Measurements from ENCODE around the gene TMEM145.
A peak's percentile ranks its signal among the peaks of the same experiment; 100 is the strongest.

Gene TMEM145

DNA sequence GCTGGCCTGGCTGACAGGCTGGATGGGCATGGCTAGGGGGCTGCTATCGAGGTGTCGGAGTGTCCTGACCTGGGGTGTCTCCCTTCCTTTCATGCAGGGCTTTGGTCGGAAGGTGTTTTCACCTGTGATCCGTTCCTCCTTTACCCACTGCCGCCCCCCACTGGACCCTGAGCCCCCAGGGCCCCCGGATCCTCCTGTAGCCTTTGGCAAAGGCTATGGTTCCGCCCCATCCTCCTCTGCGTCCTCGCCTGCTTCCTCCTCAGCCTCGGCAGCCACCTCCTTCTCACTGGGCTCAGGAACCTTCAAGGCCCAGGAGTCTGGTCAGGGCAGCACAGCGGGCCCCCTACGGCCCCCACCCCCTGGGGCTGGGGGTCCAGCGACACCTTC lies 23.0 kb upstream of the TMEM145 start:
- no peak for DNase-seq

DNA sequence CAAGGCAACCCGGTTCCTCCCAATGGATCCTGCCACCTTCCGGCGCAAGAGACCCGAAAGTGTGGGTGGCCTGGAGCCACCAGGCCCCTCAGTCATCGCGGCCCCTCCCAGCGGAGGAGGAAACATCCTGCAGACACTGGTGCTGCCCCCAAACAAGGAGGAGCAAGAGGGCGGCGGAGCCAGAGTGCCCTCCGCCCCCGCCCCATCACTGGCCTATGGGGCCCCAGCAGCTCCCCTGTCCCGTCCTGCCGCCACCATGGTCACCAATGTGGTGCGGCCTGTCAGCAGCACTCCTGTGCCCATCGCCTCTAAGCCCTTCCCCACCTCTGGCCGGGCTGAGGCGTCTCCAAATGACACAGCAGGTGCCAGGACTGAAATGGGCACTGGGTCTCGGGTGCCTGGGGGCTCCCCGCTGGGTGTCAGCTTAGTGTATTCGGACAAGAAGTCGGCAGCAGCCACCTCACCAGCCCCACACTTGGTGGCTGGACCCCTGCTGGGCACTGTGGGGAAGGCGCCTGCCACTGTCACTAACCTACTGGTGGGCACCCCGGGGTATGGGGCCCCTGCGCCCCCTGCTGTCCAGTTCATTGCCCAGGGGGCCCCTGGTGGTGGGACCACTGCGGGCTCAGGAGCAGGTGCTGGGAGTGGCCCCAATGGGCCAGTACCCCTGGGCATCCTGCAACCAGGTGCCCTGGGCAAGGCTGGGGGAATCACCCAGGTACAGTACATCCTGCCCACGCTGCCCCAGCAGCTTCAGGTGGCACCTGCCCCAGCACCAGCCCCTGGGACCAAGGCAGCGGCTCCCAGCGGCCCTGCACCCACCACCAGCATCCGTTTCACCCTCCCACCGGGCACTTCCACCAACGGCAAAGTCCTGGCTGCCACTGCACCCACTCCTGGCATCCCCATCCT lies 22.3 kb upstream of the TMEM145 start:
- no peak for DNase-seq

DNA sequence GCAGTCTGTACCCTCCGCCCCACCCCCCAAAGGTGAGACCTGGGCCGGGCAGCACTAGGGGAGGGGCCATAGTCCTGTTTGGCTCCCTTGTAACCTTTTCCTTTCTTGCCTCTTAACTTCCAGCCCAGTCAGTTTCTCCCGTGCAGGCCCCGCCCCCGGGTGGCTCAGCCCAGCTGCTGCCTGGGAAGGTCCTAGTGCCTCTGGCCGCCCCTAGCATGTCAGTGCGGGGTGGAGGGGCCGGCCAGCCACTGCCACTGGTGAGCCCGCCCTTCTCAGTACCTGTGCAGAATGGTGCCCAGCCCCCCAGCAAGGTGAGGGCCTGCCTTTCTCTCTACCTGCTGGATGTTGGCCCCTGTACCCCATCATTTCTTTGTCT lies 21.7 kb upstream of the TMEM145 start:
- DNase-seq, result no peak

DNA sequence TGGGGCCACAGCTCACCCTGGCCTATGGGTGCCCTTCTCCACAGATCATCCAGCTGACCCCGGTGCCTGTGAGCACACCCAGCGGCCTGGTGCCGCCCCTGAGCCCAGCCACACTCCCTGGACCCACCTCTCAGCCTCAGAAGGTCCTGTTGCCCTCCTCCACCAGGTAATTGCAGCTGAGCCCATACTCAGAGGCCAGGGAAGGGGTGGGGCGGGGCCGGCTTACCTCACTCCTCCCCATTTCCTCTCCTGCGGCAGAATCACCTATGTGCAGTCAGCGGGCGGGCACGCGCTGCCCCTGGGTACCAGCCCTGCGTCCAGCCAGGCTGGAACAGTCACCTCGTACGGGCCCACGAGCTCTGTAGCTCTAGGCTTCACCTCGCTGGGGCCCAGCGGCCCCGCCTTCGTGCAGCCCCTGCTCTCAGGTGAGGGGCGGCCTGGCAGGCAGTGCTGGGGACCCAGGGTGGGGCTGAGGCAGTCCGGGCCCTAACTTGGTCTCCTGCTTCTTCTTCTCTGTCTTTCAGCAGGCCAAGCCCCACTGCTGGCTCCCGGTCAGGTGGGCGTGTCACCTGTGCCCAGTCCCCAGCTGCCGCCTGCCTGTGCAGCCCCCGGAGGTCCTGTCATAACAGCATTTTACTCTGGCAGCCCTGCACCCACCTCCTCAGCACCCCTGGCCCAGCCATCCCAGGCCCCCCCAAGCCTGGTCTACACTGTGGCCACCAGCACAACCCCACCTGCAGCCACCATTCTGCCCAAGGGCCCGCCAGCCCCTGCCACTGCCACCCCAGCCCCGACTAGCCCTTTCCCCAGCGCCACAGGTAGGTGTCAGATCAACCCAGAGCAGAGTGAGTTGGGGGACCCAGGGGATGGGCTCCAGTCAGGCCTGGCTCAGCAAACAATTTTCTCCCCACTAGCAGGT lies 20.8 kb upstream of the TMEM145 start:
- DNase-seq, result no peak

DNA sequence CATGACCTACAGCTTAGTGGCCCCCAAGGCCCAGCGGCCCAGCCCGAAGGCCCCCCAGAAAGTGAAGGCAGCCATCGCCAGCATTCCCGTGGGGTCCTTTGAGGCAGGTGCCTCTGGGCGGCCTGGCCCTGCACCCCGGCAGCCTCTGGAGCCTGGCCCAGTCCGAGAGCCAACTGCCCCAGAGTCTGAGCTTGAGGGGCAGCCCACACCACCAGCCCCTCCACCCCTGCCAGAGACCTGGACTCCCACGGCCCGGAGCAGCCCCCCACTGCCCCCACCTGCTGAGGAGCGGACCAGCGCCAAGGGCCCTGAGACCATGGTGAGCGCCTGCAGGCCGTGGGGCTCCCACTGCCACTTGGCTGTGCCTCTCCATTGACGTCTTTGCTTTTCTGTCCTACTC lies 20.1 kb upstream of the TMEM145 start:
- no peak for DNase-seq

DNA sequence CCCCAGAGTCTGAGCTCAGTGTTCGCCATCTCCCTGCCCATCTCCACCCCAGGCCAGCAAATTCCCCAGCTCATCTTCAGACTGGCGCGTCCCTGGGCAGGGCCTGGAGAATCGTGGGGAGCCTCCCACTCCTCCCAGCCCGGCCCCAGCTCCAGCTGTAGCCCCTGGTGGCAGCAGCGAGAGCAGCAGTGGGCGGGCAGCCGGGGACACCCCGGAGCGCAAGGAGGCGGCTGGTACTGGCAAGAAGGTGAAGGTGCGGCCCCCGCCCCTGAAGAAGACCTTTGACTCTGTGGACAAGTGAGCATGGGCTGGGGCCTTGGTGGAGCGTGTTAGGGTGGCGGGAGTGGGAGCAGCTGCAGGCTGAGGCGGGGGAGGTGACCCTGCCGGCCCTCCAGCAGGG lies 19.6 kb upstream of the TMEM145 start:
- no peak for DNase-seq

DNA sequence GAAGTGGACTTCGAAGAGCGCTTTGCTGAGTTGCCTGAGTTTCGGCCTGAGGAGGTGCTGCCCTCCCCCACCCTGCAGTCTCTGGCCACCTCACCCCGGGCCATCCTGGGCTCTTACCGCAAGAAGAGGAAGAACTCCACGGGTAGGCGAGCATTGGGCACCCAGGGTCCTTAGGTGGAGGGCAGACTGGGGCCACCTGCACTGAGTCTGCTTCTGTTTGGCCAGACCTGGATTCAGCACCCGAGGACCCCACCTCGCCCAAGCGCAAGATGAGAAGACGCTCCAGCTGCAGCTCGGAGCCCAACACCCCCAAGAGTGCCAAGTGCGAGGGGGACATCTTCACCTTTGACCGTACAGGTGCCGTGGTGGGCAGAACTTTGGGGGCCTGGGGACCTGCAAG lies 19.2 kb upstream of the TMEM145 start:
- DNase-seq, result no peak

DNA sequence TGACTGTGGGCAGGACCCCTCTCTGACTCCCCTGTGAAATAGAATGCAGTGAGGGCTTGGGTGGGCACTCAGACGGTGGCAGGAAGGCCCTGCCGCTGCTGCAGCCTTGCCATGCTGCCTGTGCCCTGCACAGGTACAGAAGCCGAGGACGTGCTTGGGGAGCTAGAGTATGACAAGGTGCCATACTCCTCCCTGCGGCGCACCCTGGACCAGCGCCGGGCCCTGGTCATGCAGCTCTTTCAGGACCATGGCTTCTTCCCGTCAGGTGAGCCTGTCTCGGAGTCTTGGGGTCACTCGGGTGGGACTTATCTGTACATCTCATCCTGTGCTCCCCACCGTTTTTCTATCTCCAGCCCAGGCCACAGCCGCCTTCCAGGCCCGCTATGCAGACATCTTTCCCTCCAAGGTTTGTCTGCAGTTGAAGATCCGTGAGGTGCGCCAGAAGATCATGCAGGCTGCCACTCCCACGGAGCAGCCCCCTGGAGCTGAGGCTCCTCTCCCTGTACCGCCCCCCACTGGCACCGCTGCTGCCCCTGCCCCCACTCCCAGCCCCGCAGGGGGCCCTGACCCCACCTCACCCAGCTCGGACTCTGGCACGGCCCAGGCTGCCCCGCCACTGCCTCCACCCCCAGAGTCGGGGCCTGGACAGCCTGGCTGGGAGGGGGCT lies 18.5 kb upstream of the TMEM145 start:
- DNase-seq, result no peak

DNA sequence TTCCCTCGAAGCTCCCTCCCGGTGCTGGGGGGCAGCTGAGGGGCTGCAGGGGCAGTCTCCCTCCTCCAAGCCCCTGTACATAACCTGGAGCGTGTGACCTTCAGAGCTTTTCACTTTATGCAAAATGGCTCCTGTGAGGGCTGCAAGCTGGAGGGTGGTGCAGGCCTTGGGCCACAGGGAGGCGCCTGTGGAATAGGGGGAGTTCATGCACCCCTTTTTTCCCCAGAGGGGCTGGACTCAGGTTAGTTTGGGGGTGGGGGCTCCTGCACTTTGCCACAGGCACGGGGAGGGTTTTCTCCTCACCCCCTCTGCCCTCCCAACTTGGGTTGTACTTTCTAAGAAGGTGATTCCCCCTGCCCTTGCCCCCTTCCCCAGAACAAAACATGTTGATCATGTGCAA lies 17.8 kb upstream of the TMEM145 start:
- no peak for DNase-seq

DNA sequence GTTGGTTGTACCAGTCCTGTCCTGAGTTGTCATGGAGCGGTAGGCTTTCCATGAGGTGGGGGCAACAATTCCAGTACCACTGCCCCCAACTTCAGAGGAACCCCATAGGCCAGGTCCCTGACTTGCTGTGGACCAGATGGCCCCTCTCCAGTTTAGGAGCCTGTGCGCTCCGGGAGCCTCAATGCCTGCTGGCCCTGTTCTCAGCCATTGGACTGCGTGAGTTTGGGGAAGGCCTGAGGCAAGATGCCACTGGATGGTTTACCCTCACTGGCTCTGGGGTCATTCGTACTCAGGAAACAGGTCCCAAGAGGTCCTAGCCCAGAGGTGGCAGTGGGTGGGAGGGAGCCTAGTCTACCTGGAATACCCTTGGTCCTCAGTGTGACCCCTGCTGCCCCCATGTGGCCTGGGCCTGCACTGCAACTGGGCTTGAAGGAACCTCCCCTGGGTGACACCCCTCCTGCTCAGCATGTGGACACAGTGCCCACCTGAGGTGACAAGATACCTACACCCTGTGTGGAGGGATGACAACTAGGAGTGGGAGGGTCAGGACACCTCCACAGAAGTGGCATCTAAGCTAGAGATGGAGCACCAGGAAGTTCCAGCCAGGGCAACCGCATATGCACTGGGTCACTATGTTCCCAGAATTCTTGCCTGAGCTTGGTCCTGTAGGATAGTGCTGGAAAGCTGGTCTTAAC lies 17.1 kb upstream of the TMEM145 start:
- DNase-seq, result peak; percentile 73

DNA sequence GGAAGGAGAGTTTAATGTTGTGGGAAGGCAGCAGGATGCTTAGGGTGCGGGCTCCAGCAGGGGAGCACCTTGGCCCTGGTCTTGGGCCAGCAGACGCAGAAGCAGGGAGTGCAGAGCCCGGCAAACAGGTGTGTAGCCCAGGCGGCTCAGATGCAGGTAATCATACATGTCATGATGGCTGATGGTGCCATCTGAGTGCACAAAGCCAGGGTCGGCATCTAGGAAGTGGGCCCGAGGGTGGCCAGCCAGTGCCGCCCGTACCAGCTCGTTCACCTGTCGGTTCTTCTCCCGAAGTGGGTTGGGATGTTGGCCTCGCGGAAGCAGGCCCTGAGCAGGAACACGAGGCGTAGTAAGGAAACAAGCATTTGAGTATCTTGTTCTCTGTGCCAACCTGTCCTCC lies 16.1 kb upstream of the TMEM145 start:
- DNase-seq, result no peak

DNA sequence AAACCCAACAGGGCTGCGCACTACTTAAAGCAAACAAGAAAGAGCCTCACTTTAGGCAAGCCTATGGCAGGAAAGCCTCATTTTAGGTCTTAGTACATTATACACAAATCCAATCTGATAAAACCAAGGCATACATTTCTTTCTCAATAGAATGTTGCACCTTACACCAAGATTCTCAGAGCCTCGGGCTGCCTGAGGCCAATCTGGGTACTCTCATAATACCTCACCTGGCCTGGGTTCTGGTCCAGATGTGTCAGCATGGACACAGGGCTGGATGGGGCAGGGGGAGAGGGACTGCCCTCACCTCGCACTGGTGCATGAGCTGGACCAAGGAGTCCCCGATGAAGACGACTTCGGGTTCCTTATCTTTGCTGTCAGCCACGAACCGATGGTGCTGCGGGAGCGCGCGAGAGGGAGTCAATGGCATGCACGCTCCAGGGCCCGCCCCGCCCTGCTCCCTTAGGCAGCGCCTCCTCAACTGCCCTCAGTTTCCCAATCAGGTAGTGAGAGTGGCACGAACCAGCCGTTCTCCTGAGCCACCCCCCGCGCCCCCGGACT lies 11.4 kb upstream of the TMEM145 start, which contains the start of gene PRR19:
Gene PRR19 (plus strand): TSS at position 487 of the 558 bp plus-strand sequence. CDS start 7,453 bp downstream, outside the sequence.
- peak; percentile 51 for DNase-seq

DNA sequence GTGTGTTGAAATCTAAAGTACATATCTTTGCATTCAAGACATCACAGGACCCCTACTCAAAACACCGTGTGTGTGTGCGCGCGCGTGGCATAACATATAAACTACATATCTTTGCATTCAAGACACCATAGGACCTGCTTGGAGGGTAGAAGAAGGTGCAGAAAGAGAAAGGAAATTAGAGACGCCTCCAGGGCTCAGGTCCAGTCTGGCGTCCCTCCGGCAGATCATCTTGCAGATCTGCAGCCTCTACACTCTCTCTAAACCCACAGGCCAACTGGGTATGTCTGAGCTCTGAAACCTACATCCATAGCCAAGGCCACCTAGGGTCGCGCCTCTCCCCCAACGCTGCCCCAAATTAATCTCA lies 10.0 kb upstream of the TMEM145 start:
- DNase-seq, result no peak

DNA sequence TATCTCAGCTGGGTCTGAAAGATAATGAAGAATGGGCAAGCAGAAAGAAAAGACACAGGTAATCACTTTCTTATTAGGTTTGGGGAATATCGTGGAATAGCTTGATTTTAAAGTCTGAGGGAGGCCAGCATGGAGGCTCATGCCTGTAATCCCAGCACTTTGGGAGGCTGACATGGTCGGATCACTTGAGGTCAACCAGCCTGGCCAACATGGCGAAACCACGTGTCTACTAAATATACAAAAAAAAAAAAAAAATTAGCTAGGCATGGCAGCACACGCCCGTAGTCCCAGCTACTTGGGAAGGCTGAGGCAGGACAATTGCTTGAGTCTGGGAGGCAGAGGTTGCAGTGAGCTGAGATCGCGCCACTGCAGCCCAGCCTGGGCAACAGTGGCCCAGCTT lies 9.2 kb upstream of the TMEM145 start:
- no peak for DNase-seq

DNA sequence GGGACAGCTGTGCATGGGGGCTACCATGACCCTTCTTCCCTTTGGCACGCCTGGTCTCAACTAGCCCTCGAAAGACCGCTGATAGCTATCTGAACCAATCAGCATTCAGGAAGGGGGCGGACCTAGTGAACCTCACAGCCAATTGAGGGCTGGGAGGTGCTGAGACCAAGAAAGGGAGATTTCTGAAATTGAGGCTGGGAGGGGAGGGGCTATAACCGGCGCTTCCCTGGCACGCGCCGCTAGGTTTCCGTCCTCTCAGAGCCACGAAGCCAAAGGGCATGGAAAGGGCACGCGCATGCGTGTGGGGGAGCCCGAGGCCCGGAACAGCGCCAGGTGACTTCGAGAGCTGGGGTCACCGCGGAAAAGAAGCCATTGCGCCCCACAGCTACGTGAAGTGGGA lies 6.5 kb upstream of the TMEM145 start:
- DNase-seq, result no peak

DNA sequence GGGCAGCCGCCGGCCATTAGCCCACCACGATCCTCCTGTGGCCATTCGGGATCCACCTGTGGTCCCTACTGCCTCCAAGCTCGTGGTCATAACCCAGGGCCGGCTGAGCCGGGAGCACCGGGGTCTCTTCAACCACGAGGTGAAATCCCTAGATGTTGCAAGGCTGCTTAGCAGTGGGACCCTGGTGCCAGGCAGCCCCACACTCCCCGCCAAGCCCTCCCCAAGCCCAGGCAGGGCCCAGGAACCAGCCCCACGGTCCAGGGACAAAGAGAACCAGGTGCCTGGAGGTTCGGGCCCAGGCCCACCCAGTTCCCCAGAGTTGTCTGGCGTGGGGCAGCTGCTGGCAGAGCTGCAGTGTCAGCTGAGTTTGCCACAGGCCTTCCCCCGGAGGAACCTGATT lies 3.4 kb upstream of the TMEM145 start:
- no peak for DNase-seq

DNA sequence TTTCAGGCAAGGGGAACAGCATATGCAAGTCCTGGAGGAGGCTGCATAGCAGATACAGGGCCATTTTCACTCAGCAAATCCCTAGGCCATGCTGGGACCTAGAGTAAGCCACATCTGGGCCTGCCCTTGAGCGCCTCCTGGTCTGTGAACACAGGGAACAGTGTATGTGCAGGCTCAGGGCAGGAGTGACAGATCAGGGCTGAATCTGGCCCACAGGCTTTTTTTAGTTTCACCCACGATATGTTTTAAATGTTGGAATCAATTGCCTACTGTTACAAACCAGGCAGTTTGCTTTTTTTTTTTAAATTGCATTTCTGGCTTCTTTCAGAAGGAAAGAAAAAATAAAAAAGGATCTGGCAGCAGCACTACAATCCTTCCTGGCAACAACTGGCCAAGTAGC lies 1.5 kb upstream of the TMEM145 start:
- DNase-seq, result no peak

DNA sequence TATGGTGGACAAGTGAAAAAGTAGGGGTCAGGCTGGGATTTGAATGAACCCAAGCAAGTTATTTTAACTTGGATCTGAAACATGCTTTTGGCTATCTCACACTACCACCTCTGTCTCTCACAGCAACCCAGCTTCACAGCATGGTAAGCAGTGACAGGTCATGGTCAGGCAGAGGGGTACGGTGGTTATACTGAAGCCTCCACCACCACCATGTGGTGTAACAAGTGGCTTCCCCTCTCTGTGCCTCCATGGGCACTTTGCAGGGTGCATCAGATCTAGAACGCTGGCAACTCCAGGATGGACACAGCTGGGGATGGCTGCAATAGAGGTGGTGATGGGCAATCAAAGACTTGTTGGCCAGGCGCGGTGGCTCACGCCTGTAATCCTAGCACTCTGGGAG lies 739 bp upstream of the TMEM145 start:
- no peak for DNase-seq

DNA sequence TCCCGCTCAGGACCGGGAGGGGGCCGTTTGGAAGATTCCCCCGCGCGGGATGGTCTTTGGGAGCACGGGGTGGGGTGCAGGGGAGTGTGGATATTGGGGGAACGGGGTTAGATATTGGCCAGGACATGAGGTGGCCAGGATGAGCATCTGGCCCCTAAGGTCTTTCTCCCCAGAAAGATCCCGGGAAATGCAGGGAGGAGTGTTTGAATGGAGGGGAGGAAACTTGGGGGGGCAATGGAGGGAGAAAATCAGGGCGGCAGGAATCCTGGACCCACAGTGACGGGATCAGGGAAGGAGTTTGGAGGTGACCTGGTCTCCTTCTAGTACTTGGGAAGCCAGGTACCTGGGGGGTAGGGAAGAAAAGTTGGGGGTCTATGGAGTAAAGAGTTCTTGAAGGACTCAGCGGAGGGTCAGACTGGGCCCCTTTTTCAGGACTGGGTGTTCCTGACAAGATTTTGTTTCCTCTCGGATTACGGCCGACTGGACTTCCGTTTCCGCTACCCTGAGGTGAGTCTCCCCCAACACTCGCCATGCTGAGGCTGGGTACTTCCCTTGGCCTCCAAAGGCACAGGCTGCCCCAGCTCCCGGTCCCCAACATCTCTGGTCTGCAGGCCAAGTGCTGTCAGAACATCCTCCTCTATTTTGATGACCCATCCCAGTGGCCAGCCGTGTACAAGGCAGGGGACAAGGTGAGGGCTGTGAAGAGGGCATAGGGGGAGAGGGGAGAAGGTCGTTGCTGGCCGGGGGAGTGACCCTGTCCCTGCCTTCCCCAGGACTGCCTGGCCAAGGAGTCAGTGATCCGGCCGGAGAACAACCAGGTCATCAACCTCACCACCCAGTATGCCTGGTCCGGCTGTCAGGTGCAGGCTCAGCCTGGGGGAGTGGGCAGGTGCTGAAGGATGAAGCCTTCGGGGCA lies 989 bp downstream of the TMEM145 start:
- no peak for DNase-seq

DNA sequence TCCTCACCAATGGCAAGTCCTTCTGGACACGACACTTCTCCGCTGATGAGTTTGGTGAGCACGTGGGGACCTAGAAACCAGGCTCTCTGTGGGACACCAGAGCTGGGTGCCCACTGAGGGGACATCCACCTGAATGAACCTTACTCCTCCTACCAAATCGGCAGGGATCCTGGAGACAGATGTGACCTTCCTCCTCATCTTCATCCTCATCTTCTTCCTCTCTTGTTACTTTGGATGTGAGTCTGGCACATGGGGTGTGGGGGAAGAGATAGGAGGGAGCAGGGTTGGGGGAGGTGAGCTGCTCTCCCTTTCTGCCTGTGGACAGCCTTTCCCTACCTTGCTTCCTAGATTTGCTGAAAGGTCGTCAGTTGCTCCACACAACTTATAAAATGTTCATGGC lies 1.9 kb downstream of the TMEM145 start:
- DNase-seq, result no peak
